IPS-NIHi7 (cell line): Measurements from ENCODE around the gene TMEM179B.
"Not testable (repeated sequence)": the region's sequence is repeated elsewhere in the genome, so short reads cannot be mapped to it uniquely, and the experiment has no call there.

Source experiments
- DNase-seq: peaks from one replicate; pipeline ENCODE4 v3.0.0; 2012; ENCODE audit warnings: mixed read lengths; ENCODE audit errors: extremely low spot score

The TMEM179B gene

DNA sequence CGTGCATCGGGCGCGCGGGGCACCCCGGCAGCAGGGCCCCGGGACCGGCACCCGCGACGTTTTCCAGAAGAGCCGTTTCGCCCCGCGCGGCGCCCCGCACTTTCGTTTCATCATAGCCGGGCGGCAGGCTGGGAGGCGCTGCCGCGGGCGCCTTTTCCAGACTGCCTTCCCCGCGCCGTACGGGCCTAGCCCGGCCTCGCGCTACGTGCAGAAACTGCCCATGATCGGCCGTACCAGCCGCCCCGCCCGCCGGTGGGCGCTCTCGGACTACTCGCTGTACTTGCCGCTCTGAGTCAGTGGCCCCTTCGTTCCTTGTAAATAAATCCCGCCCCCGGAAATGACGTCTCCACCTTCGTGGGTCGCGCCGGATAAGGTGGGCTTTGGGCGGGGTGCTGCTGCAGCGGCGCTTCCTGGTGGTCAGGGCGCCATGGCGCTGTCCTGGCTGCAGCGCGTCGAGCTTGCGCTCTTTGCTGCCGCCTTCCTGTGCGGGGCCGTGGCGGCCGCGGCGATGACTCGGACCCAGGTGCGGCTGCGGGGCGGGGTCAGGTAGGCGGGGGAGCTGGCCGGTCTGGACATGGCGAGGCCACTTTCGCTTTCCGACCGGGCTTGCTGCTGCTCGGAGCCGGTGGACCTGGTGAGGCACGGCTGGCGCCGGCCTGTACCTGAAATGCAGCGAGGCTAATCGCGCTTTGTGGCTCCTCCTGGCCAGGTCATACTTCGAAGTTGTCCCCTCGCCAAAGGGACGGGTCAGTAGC is at the start of gene TMEM179B:
Gene TMEM179B, plus strand, starts transcription at position 398 of the 755 bp plus-strand sequence. Its CDS starts 30 bp downstream, at position 428.
- peak; percentile 93 for DNase-seq

DNA sequence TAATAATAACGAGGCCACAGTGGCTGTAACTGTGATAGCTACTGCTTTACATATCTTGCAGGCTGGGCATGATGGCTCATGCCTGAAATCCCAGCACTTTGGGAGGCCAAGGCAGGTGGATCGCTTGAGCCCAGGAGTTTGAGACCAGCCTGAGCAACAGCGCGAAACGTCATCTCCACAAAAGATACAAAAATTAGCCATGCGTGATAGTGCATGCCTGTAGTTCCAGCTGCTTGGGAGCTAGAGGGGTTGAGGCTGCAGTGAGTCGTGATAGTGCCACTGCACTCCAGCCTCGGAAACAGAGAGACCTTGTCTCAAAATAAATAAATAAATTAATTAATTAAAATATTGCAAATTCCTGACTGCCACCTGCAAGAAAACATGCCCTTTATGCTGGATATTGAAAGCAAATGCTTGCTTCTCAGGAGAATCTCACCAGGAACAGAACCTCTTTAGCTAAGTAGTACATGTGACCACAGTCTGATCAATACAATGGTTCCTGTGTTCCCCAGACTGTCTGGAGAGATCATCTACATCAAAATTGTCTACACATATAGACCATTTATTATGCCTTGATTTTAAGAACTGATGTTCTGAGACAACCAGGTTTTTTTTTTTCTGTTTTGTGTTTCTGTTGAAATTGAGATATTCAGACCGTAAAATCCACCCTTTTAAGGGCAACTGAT is 39.6 kb upstream of the TMEM179B start:
- no peak for DNase-seq

GRCh38 chr11:62749931-62750330 is 37.3 kb upstream of the TMEM179B start:
- not testable (repeated sequence) for DNase-seq

DNA sequence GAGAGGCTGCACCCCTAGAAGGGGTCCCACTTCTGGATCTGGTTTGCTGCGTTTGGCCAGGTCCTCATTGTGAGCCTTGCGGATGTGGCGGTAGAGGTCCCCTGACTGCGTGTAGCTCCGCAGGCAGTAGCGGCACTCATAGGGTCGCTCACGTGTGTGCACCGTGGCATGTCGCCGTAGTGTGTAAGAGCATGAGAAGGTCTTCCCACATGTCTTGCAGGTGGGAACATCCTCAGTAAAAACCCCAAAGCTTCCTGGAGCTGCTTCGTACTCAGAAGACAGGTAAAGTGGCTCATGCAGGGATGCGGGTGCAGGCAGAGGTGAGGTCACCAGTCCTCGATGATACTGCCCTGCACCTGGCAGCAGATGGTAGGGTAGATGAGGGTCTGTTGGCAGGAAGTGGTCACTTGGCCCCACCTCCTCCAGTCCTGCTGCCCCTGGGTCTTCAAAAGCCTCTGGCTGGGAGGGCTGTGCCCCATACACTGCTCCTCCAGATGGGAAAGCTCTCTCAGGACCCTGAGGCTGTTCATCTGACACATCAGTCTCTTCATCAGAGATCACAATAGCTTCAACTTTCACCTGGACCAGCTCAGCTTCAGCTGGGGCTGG is 34.9 kb upstream of the TMEM179B start:
- DNase-seq, result no peak

GRCh38 chr11:62752994-62753735 is 34.0 kb upstream of the TMEM179B start:
- DNase-seq, result no peak

DNA sequence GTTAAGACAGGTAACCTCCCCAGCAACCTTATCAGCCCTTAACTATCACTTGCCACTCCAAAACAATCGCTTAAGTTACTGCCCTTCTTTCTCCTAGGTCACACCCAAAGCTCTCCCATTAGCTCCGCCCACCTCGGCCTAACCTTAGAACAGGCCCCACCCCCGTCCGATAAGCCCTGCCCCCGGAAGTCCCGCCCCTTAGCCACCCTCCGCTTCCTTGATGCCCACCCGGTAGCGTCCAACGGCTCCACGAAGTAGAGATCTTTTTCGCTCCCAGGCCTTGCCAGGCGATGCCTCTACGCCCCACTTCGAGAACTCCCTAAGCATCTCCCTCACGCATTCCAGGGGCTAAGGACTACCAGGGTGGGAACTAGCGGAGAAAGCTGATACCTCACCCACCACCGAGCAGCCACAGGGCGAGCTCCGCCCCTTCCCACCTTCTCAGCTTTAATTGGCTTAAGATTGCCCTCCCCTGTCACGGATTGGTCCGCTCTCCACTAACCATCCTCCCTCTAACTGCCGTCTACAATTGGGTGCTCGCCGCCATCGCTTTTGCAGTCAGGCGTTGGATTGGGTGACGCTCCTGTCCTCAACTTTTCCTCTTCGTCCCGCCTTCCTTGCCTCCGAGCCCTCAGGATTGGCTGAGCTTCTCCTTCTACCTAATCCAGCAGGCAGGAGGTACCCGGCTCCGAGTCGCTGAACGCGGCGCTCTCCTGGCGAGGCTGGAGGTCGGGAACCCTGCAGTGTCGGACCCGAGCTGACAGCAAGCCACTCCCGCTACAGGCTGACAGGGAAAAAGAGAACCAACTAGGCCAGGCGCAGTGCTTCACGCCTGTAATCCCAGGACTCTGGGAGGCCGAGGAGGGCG is 33.2 kb upstream of the TMEM179B start, which contains the start of gene ZBTB3:
Gene ZBTB3, minus strand, starts transcription at position 425 of the 868 bp plus-strand sequence. CDS start 496 bp downstream, outside the sequence.
- DNase-seq, result peak; percentile 93

DNA sequence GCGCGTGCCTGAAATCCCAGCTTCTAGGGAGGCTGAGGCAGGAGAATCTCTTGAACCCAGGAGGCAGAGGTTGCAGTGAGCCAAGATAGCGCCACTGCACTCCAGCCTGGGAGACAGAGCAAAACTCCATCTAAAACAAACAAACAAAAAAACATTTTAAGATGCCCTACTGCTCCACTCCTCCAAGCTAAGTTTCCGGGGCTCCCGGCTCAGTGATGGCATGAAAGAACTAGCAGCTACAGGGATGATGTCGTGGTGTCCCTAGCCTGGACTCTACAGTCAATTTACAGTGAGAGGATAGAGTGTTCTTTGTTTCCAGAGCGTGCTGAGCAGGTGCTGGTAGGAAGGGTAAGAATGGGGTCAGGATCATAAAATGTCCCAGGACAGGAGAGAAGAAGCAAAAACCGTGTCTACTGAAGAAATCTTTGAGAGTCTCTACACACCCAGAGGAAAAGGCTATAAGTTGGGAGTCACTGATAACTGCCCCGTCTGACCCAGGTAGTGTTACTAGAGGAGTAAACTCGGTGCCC is 32.1 kb upstream of the TMEM179B start:
- DNase-seq, result no peak

GRCh38 chr11:62757846-62758788 is 29.1 kb upstream of the TMEM179B start:
- peak; percentile 55 for DNase-seq

- not testable (repeated sequence) for DNase-seq
These were observed 26.4 kb upstream of the TMEM179B start for GRCh38 chr11:62760867-62761227.

GRCh38 chr11:62770778-62771143 is 16.4 kb upstream of the TMEM179B start:
- DNase-seq, result peak; percentile 33

DNA sequence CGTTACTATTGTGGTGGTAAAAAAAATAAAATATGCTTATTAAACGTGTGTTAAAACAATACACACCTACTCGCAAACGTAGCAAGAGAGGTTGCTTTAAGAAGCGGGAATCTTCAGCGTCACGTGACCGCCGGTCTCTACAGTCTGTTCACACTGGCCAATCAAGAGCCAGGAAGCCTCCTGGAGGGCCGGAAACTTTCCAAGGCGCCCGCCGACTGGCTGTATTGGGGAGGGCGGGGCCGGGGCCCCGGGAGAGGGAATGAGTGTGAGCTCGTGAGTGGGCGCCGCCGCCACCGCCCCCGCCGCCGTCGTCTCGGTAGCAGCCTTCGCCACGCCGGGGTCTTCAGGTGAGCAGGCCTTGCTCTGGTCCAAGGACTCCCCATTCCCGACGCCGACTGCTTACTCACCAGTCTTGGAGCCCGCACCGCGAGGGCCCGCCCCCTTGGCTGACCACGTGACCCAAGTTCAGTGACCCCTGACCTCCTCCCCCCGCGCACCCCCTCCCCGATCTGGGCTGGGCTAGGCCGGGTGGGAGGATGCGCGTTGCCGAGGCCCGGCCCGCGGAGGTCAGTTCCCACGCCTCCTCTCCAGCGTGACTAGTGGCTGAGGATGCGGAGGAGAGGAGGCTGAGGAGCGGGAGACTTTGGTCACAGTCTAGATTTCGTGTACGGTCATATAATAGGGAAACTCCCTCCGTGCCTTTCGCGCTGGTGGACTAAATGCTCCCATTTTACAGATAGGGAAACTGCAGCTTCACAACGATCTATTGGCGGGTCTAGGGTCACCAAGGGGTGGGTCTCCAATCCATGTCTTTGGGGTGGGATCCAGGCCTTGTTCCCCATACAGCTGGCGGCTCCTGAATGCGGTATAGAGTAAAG is 15.8 kb upstream of the TMEM179B start, which contains the start of gene TAF6L:
Gene TAF6L, plus strand, starts transcription at position 253 of the 878 bp plus-strand sequence. CDS start 4,388 bp downstream, outside the sequence.
- peak; percentile 96 for DNase-seq

DNA sequence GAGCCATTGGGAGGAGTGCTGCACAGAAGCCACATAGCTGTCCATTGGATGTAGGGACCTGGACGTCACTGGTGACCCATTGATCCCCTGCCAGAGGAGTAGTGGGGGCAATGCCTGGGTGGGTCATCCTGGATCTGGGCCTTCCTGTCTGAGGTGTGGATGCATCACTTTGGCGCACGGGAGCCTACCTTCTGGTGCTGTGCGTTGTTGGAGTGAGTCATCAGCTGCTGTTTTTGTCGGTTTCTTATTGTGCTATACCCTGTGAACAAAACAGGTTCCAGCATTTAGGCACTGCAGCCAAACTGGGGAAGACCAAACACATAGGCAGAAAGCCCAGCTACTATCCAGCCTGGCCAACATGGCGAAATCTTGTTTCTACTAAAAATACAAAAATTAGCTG is 12.8 kb upstream of the TMEM179B start:
- no peak for DNase-seq

- DNase-seq, result no peak
These were observed 11.6 kb upstream of the TMEM179B start for GRCh38 chr11:62775646-62776045.

DNA sequence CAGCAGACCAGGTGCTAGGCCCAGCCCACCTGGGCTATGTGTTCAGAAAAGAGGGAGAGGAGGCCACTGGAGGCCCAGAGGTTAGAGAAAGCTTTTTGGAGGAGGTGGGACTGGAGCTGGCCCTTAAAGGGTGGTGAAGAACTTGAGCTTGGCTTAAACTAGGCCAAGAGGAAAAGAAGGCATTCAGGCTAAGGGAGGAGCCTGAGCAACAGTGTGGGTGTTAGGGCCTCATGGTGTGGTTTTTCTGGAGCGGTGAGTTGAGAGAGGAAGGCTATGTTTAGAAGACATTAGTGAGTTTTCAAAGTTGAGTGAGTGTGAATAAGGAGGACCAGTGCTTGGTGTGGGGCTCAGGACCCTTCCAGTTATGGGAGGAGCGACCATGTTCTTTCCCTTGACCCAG is 9.8 kb upstream of the TMEM179B start:
- DNase-seq, result no peak

GRCh38 chr11:62778441-62778840 is 8.8 kb upstream of the TMEM179B start:
- DNase-seq, result no peak

- no peak for DNase-seq
These were observed 4.4 kb upstream of the TMEM179B start for GRCh38 chr11:62782753-62783152.

DNA sequence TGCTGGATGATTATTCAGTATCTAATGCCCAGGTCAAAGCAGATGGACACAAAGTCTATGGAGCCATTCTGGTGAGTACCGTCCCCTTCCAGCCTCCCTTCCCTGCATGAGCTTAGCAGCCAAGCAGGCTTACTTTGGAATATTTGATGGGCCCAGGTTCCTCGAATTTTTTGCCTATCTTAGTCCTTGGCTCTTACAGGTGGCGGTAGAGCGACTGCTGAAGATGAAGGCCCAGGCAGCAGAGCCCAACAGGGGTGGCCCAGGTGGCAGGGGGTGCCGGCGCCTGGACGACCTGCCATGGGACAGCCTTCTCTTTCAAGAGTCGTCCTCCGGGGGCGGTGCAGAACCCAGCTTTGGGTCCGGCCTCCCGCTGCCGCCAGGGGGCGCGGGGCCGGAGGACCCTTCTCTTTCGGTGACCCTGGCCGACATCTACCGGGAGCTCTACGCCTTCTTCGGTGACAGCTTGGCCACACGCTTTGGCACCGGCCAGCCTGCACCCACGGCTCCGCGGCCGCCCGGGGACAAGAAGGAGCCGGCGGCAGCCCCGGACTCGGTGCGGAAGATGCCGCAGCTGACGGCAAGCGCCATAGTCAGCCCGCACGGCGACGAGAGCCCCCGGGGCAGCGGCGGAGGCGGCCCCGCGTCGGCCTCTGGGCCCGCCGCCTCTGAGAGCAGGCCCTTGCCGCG is 741 bp upstream of the TMEM179B start:
- peak; percentile 92 for DNase-seq

DNA sequence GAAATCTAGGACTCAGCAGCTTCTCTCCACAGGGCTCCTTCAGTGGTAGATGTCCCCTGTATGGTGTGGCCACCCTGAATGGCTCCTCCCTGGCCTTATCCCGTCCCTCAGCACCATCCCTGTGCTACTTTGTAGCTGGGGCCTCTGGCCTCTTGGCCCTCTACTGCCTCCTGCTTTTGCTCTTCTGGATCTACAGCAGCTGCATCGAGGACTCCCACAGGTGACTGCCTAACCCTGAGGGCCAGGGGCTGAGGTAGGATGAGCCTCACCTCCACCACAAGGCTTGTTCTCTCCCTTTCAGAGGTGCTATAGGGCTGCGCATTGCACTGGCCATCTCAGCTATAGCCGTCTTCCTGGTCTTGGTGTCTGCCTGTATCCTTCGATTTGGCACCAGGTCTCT is 1.8 kb downstream of the TMEM179B start:
- DNase-seq, result no peak
